Measurements from ENCODE around the gene PLEKHH3.
A peak's percentile ranks its signal among the peaks of the same experiment; 100 is the strongest.

GRCh38 chr17:42678951-42679491 is 2.2 kb upstream of the PLEKHH3 start:
- TF ChIP-seq CTCF (IDR thresholded peaks at IDR 0.05; ENCODE audit: borderline replicate concordance, extremely low read depth, low read length, poor library complexity, severe bottlenecking) (peak; percentile 30), EZH2 (IDR thresholded peaks at IDR 0.05; ENCODE audit: borderline replicate concordance, low read depth, low read length, severe bottlenecking) (no peak)

Data from DND-41 (cell line).